Fibroblast of skin of right quadriceps (primary cell): ENCODE measurements around the gene FLYWCH1.

Experiments used
- DNase-seq: peaks from one replicate; pipeline ENCODE4 v3.0.0-alpha.2; 2013

The FLYWCH1 gene, protein sequence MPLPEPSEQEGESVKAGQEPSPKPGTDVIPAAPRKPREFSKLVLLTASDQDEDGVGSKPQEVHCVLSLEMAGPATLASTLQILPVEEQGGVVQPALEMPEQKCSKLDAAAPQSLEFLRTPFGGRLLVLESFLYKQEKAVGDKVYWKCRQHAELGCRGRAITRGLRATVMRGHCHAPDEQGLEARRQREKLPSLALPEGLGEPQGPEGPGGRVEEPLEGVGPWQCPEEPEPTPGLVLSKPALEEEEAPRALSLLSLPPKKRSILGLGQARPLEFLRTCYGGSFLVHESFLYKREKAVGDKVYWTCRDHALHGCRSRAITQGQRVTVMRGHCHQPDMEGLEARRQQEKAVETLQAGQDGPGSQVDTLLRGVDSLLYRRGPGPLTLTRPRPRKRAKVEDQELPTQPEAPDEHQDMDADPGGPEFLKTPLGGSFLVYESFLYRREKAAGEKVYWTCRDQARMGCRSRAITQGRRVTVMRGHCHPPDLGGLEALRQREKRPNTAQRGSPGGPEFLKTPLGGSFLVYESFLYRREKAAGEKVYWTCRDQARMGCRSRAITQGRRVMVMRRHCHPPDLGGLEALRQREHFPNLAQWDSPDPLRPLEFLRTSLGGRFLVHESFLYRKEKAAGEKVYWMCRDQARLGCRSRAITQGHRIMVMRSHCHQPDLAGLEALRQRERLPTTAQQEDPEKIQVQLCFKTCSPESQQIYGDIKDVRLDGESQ

GRCh38 chr16:2911638-2912329 is at the start of gene FLYWCH1:
FLYWCH1 (plus strand) TSS chr16:2911931; CDS start chr16:2929686, 17,755 bp downstream.
- peak; percentile 97 for DNase-seq

GRCh38 chr16:2865651-2866050 is 46.1 kb upstream of the FLYWCH1 start:
- no peak for DNase-seq

GRCh38 chr16:2866431-2866830 is 45.3 kb upstream of the FLYWCH1 start:
- DNase-seq = no peak

DNA sequence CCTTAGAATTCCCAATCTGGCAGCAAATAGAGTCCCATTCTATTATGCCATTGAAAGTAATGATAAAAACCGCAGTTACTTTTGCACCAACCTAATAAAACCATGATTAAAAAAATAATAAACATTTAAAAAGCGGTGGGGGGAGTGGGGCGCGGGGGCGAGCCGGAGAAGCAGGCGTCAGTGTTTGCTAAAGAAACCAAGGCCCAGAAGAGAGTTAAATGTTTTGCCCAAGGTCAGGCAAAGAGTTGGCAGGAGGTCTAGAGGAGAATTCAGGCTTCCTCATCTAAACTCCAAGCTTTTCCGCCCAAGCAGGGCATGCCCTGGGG is 44.1 kb upstream of the FLYWCH1 start:
- no peak for DNase-seq

DNA sequence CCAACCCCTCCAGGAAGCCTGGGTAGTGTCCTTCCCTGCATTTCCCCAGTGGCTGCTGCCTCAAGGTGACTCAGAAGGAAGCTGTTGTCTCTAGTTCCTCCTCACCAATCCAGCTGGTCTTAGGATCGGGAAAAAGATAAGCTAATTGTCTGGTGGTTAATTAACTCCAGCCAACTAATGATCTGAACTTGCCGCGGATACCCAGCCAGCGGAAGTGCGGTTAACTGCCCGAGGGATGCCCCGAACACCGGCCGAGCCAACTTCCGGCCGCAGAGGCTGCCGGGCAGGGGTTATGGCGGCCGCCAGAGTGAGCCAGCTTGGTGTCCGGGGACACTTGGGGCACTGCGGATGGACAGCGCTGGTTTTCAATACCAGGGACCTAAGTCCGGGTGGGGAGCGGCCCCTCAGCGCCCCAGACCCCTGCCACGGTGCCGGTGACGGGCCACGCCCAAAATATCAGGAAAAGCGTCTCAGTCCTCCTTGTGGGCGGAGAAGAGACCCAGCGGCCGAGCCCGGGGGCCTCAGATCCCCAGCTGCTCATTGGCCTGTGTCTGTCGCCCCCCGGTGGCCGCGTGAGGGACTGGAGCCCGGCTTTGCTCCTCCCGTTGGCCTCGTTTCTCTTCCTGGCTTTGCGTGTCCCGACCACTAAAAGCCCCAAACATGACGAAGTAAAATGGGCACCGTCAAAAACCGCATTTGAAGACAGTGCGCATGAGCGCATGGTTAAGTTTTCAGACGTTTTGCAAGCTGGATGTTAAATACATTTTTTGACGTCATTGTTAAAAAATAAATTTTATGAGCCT is 43.5 kb upstream of the FLYWCH1 start:
- peak; percentile 92 for DNase-seq

DNA sequence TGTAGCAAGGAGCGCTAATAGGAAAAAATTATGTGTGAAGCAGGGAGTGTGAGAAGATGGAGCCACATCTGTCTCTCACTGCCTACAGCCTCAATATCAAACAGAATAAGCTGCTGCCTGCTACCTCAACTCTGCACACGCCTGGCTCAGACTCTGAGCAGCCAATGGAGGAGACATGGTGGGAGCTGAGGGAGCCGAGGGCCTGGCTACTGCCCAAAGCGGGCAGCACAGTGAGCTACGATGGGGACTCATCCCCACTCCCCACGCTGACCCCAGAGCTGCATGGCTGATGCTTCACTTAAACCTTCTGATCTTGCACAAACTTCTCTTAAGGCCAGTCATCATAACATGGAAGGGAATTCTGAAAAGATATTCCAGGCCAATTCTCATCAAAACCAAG is 39.8 kb upstream of the FLYWCH1 start:
- no peak for DNase-seq

- no peak for DNase-seq
Measured at GRCh38 chr16:2874032-2874911, 37.5 kb upstream of the FLYWCH1 start.

DNA sequence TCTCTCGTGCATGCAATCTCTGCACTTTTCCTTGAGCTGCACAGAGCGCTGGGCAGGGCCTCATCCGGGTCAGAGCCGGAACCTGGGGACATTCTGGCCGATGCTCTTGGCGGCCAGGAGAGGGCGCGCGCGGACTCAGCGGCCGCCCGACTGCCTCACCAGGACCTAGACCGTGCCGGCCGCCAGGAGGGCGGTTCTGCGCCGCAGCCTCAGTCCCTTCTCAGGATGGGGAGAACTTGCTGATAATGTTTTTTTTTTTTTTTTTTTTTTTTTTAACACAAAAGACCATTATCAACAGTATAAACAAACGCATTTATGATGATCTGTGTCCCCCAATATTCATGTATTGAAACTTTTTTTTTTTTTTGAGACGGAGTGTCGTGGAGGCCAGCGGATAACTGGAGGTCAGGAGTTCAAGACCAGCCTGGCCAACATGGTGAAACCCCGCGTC is 36.8 kb upstream of the FLYWCH1 start:
- peak; percentile 68 for DNase-seq

DNA sequence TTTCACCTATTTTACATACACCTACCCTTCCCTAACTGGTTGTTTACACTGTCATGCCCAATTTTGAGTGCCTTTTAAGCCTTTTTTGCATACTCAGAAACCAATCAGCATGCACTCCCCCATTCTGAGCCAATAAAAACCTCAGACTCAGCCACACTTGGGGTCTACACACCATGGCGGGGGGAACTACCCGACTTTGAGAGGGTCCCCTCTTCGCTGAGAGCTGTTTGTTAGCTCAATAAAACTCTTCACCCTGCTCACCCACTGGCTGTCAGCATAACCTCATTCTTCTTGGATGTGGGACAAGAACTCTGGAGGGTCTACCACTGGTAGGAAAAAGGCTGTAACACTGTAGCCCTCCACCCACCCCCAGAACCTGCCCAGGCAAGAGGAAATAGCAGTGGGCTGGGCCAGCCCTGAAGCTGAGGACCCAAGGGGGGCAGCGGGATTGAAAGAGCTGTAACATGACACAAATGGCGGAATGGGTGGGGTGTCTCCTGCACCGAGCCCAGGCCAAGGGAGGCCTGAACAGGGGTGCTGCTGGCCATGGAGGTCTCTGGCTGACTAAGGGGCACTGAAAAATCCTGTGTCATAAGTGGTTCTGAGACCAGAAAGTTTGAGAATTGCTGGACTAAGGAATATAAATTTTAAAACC is 31.8 kb upstream of the FLYWCH1 start:
- no peak for DNase-seq

- no peak for DNase-seq
Measured at GRCh38 chr16:2881783-2882649, 29.7 kb upstream of the FLYWCH1 start.

DNA sequence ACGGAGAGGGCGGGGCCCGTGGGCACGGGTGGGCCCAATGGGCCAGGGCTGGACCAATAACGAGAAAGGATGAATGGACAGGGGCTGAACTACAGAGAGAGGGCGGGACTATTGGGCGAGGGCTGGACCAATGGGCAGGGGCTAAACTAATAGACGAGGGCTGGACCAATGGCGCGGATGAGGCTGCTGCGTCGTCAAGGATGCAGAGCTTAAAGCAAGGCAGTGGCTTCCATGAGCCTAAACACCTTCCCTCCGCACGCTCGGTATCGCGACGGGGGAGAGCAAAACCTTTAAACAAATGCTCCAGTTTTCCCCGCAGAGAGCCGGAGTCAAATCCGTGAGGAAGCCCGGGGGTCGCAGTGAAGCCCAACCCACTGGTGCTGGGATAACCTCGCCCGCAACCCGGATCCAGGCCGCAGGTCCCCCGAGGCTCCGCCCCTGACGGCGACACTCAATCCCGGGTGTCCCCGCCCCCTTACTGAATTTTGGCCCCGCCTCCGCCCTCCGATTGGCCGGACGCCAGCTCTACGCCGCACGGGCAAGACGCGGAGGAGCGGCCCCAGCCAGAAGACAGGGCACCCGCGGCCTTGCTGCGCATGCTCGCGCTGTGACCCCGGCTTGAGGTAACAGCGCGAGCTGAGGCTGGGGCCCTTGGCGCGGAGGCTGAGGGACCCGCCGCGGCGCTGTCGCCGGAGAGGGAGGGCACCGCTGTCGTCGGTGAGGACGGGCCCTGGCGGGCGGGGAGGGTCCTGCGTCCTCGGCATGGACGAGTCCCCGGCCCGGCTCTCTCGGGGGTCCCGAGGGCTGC is 28.9 kb upstream of the FLYWCH1 start, which contains the start of gene FLYWCH2:
Gene FLYWCH2, plus strand, starts transcription at position 566 of the 808 bp plus-strand sequence. CDS start 13,235 bp downstream, outside the sequence.
- peak; percentile 99 for DNase-seq

DNA sequence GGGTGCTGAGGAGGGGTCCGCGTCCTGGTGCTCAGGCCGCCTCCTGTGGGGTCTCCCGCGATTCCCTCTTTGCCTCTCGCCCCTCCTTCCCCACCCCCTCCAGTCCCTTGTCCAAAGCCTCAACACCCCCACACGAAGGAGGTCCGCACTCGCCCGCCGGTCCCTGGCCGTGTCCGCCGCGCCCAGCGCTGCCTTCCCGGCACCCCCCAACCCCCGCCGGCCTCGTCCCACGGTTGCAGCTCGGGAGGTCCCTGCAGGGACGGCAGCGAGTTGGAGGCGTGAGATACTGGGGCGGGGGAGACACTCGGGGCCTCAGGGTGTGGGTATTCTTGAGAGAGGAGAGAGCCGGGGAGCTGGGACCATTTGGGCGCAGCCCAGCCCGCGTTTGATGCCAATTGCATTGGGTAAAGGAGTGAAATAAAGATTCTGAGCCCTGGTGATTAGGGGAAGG is 28.2 kb upstream of the FLYWCH1 start:
- no peak for DNase-seq

DNA sequence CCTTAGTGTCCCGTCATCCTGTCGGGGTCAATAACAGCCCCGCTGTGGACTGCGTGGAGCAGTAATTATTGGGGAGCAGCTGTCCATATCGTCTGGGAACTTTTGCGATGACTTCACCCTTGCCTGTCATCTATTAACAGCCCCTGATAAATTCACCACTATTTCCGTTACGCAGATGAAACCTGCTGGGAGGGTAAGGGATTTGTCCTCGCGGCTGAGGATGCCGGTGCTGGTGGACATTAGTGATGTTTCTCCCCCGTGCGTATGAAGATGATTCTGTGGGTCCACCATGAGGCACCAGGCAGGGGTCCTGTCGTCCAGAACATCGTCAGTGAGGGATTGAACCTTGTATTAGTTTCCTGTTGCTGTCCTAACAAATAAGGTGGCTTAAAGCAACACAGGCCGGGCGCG is 27.7 kb upstream of the FLYWCH1 start:
- no peak for DNase-seq

GRCh38 chr16:2894231-2894630 is 17.5 kb upstream of the FLYWCH1 start:
- no peak for DNase-seq

- DNase-seq = peak; percentile 48
Measured at GRCh38 chr16:2895813-2896212, 15.9 kb upstream of the FLYWCH1 start.

- DNase-seq = no peak
Measured at GRCh38 chr16:2896480-2897010, 15.2 kb upstream of the FLYWCH1 start.

DNA sequence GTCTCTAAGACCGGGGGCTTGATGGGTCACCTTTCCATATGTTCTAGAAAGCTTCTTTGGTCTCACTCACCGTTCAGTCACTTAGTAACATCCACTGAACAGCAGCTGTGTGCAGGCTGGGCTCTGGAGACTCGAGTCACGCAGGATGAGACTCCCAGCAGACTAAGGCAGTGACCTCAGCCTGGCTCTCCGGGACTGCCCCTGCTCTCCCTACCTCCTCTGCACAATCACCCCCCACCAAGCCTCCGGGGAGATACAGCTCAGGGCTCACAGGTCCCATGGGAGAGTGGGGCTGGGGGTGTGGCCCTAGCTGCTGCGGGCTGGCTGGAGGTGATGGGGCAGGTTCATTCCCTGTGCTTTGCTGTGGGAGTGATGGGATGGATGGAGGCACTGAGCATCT is 14.6 kb upstream of the FLYWCH1 start:
- no peak for DNase-seq

- DNase-seq = no peak
Measured at GRCh38 chr16:2898831-2899563, 12.7 kb upstream of the FLYWCH1 start.
